COLO668 (cell line): Measurements from ENCODE around the gene ARHGEF4.
"Not testable (repeated sequence)": the region's sequence is repeated elsewhere in the genome, so short reads cannot be mapped to it uniquely, and the experiment has no call there.

Source experiments
- DNase-seq: peaks from one replicate; lab custom pipeline; 2025; ENCODE audit not compliant: unreplicated experiment; lab: John Stamatoyannopoulos, UW

The ARHGEF4 gene

GRCh38 chr2:130966149-130966774, 129.5 kb downstream of the ARHGEF4 start:
- DNase-seq: no peak

DNA sequence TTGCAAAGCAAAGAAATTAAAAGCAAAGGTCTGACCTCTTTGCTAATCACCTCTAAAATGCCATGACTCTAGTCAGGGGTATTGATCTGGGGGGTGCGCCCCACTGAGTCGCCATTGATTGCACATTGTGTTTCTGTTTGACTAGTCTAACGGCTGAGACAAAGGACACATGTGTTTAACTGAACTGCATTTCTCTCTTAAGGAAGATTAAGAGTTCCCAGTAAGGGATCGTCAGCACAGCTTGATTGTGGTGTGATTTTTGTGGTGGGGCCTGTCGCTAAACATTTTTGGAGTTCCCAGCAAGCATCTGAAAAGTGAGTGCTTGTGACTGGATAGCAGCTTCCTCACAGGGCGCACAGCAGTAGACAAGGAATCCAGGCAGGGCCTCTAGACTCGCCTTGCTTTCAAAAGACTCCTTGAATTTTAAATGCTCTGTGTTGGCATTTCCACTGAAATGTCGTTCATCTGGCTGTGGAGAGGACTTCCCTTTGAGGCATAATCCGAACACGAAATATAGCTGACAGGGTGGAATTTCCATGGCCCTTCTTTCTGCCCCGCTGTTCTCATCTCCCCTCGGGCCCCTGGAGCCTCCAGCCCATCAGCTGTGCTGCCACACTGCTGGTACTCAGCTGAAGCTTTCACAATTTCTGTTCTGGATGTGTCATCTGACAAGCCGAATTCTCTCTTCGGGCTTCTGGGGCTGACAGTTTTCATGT, 130.2 kb downstream of the ARHGEF4 start:
- DNase-seq: no peak

DNA sequence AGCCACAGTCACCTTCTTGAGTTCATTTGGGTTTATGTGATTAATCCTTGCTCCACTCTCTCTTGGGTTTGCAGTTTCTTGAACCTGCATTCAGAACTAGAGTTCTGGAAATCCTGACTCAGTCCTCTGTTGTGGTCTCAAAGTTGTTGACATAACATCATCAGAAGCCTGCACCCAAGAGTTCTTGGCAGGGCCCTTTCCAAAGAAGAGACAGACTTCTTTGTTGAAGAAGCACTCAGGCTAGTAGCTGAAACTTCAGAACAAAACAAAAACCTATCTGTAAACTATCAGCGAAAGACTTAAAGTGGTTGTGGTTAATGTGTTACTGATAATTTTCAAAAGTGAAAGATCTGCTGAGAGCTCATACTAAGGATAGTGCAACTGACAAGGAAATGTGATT, 135.7 kb downstream of the ARHGEF4 start:
- DNase-seq: no peak

GRCh38 chr2:130975729-130976128, 139.0 kb downstream of the ARHGEF4 start:
- no peak for DNase-seq

DNA sequence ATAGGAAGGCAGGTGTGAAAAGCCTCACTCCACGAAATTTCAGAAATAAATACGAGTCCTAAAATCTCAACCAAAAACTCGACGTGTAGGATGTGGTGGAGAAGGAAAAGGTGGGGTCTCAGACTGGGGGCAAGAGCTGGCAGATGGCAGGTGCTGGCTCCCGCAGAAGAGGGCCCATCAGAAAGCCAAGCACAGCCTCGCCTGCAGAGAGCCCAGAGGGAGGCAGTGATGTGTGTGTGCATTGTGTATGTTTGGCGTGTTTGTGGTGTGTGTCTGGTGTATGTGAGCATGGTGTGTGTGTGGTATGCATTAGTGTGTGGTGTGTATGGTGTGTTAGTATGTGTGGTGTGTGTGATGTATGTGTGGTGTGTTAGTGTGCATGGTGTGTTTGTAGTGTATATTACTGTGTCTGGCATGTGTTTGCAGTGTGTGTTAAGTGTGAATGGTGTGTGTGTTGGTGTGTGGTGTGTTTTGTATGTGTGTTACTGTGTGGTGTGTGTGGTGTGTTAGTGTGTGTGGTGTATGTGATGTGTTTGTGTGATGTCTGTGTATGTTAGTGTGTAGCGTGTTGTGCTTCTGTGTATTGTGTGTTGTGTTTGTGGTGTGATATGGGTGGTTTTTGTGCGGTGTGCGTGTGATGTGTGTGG, 140.0 kb downstream of the ARHGEF4 start:
- no peak for DNase-seq

GRCh38 chr2:130977461-130978050, 140.8 kb downstream of the ARHGEF4 start:
- no peak for DNase-seq

GRCh38 chr2:130981667-130982066, 145.0 kb downstream of the ARHGEF4 start:
- no peak for DNase-seq

DNA sequence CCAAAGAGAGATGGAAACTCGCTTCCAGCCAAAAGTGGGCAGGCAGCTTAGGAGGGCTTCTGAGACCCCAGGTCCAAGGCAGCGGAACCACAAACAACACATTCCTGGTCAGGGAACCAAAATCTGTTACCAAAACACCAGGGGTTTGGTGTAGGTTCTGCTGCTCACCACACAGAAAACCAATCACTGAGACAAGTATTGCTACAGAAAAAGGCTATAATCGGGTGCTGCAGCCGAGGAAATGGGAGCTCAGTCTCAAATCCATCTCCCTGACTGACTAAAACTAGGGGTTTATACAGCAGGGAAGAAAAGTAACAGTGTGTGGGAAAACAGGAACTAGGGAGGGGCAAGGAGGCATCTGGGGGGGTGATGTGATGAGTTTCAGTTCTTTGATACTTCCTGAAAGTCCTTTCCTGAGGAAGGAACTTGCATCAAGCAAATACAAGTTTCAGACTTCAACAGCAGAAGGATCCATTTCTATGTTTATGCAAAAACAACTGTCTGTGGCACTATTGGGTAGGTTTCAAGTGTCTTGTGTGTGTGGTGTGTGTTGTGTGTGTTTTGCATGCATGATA, 148.6 kb downstream of the ARHGEF4 start:
- no peak for DNase-seq

GRCh38 chr2:130985831-130986649, 149.3 kb downstream of the ARHGEF4 start:
- no peak for DNase-seq

GRCh38 chr2:130986890-130987493, 150.3 kb downstream of the ARHGEF4 start:
- DNase-seq: no peak

GRCh38 chr2:130987519-130988425, 151.1 kb downstream of the ARHGEF4 start:
- DNase-seq: no peak

DNA sequence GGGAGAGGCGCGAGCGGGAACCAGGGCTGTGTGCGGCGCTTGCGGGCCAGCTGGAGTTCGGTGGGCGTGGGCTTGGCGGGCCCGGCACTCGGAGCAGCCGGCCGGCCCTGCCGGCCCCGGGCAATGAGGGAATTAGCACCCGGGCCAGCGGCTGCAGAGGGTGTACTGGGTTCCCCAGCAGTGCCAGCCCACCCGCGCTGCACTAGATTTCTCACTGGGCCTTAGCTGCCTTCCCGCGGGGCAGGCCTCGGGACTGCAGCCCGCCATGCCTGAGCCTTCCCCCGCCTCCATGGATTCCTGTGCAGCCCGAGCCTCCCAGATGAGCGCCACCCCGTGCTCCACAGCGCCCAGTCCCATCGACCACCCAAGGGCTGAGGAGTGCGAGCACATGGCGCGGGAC, 154.7 kb downstream of the ARHGEF4 start:
- not testable (repeated sequence) for DNase-seq

- DNase-seq: not testable (repeated sequence)
Observed at GRCh38 chr2:130992003-130992402, 155.3 kb downstream of the ARHGEF4 start.

DNA sequence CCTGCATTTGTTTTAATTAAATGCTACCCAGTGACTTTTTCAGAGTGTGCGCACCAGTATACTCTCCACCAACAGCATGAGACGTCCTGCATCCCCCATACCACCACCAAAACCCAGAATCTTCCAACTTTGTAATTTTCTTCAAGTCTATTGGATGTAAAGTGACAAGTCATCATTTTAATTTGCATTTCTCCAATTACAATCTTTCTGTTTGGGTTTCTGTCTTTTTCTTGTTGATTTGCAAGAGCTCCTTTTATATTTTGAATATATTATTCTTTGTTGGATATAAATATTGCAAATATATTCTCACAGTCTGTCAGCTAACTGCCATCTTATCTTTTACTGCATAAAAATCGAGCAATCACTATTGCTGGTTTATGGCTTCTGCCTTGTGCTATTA, 160.0 kb downstream of the ARHGEF4 start:
- DNase-seq: no peak

GRCh38 chr2:130997198-130997597, 160.5 kb downstream of the ARHGEF4 start:
- no peak for DNase-seq

- no peak for DNase-seq
Observed at GRCh38 chr2:130998561-130998960, 161.8 kb downstream of the ARHGEF4 start.

GRCh38 chr2:131004446-131005209, 167.9 kb downstream of the ARHGEF4 start:
- DNase-seq: no peak

- no peak for DNase-seq
Observed at GRCh38 chr2:131005216-131005935, 168.7 kb downstream of the ARHGEF4 start.
